Mucosa of descending colon (tissue), 3 donors: ENCODE results near the gene HMBS. TPM values are rescaled to one million over a fixed set of nuclear protein-coding genes. Genes with fewer than 3 reads are reported as not detected.
A peak's percentile ranks its signal among the peaks of the same experiment; 100 is the strongest.

Experiments used
- ATAC-seq: fragments of 200-7000 bp; cut with Tn5 transposase; one replicate; pipeline ENCODE4 v1.9.1; 2020; ENCODE audit warnings: mild to moderate bottlenecking, moderate library complexity
- DNase-seq, 3 donors: peaks; one replicate each; pipeline ENCODE4 v3.0.0-alpha.2; 2020
- H3K36me3 ChIP-seq: fragments of 200-600 bp; one replicate; pipeline ENCODE4 v1.8.0; 2021; ENCODE audit warnings: low read depth, mild to moderate bottlenecking
- H3K4me1 ChIP-seq: fragments of 200-600 bp; one replicate; pipeline ENCODE4 v1.8.0; 2021; ENCODE audit warnings: low read depth, mild to moderate bottlenecking
- H3K4me3 ChIP-seq: fragments of 200-600 bp; one replicate; pipeline ENCODE4 v1.8.0; 2021; ENCODE audit warnings: mild to moderate bottlenecking
- H3K9me3 ChIP-seq: fragments of 200-600 bp; one replicate; pipeline ENCODE4 v1.8.0; 2021; ENCODE audit warnings: mild to moderate bottlenecking
- CTCF ChIP-seq: fragments of 200-600 bp; IDR thresholded peaks from one replicate; pipeline ENCODE4 v1.8.0; 2022; ENCODE audit warnings: antibody characterized with exemption, mild to moderate bottlenecking
- intact Hi-C, 2 donors: fragments of 100-400 bp; cut with DNase I in 1 of 2; cut with micrococcal nuclease in 1 of 2; formaldehyde crosslinking; loops; one replicate each; pipeline versions ENCODE4 v1.11.0 to v1.11.1; 2022; cut with DNase I, micrococcal nuclease
- total RNA-seq, 3 donors: library from RNA; stranded (reverse); fragmentation: NEBNext Ultra II Directional in 2 of 3; extraction: Animal tissue kit (Norgen Biotek cat#: 25700) in 2 of 3; gene quantifications; one replicate each; pipeline versions ENCODE4 v1.2.1 to v1.2.4, GENCODE V29; 2021 to 2023
- donor health status: DM: no; HTN: no; CAD: no; lungs with moderate emphysema.
- donor health status: DM: no; HTN: no; CAD: no.
- donor health status: DM: no; HTN: yes; CAD: no.

The HMBS gene
- total RNA-seq, 3 donors from 2014 or later: 17.2 to 27.8 (median 19.5) TPM

- peak overlapping the region; percentile 77 for H3K4me3 ChIP-seq
- H3K36me3 ChIP-seq: no peaks in the 10 kb centered on the region
- intact Hi-C loops: no loop called here
- peak; percentile 33 for ATAC-seq
- DNase-seq: peak in 2 of 3 donors; percentile 24 to 57
- no peak for TF ChIP-seq CTCF
- H3K9me3 ChIP-seq: no peaks in the 10 kb centered on the region
- peaks cover 25% of the 10 kb centered on the region for H3K4me1 ChIP-seq
Measured at GRCh38 chr11:119107538-119108145, 23.0 kb downstream of the HMBS start.

- peak; percentile 57 for ATAC-seq
- H3K9me3 ChIP-seq: no peaks in the 10 kb centered on the region
- peak; percentile 61 to 78 (median 65) for DNase-seq
Measured at GRCh38 chr11:119108146-119108856, 23.6 kb downstream of the HMBS start.

GRCh38 chr11:119108857-119109221, 24.2 kb downstream of the HMBS start:
- peak in 2 of 3 donors; percentile 24 to 56 for DNase-seq
- peak; percentile 53 for ATAC-seq
- Histone ChIP-seq H3K4me1 (peaks cover 17% of the 10 kb centered on the region), H3K9me3 (no peaks in the 10 kb centered on the region), H3K36me3 (no peaks in the 10 kb centered on the region), H3K4me3 (no peak overlapping the region)
- intact Hi-C loops: no loop called here
- no peak for TF ChIP-seq CTCF

More at GRCh38 chr11:119108146-119108856, 23.6 kb downstream of the HMBS start:
- Histone ChIP-seq H3K4me3 (peak overlapping the region; percentile 77), H3K36me3 (no peaks in the 10 kb centered on the region), H3K4me1 (peaks cover 18% of the 10 kb centered on the region)
- intact Hi-C loops: no loop called here
- TF ChIP-seq CTCF: no peak

GRCh38 chr11:119109843-119110242, 25.2 kb downstream of the HMBS start:
- intact Hi-C loops: no loop called here
- H3K4me1 ChIP-seq: peaks cover 17% of the 10 kb centered on the region
- no peak for ATAC-seq
- H3K9me3 ChIP-seq: no peaks in the 10 kb centered on the region
- DNase-seq: peak in 1 of 3 donors; percentile 21
- no peak overlapping the region for H3K4me3 ChIP-seq
- H3K36me3 ChIP-seq: no peaks in the 10 kb centered on the region
- TF ChIP-seq CTCF: no peak

- Histone ChIP-seq H3K4me3 (no peak overlapping the region), H3K4me1 (peaks cover 17% of the 10 kb centered on the region), H3K9me3 (no peaks in the 10 kb centered on the region), H3K36me3 (no peaks in the 10 kb centered on the region)
- no peak for TF ChIP-seq CTCF
- ATAC-seq: no peak
- intact Hi-C loops: no loop called here
- DNase-seq: peak in 1 of 3 donors; percentile 25
Measured at GRCh38 chr11:119110439-119110838, 25.8 kb downstream of the HMBS start.
